Suprapubic skin (tissue), 4 donors: ENCODE results near the gene GFRA4.

Source experiments
- EP300 ChIP-seq: sonication (generic); formaldehyde crosslinking; IDR thresholded peaks from one replicate; pipeline ENCODE4 v1.6.1; 2017; ENCODE audit warnings: antibody characterized with exemption
- POLR2A ChIP-seq, 2 donors: fragments of 450-650 bp; IDR thresholded peaks; one replicate each; pipeline ENCODE4 v1.6.1; 2017; ENCODE audit warnings: antibody characterized with exemption in 2 of 2, mild to moderate bottlenecking in 2 of 2, moderate library complexity in 2 of 2
- POLR2AphosphoS5 ChIP-seq, 3 donors: sonication (generic); formaldehyde crosslinking; IDR thresholded peaks; one replicate each; pipeline ENCODE4 v1.6.1; 2017; ENCODE audit warnings: antibody characterized with exemption in 3 of 3
- TF ChIP-seq, protein P1 (sequence below), 2 donors: fragments of 200-600 bp in 1 of 2; fragments of 450-650 bp in 1 of 2; sonication (generic) in 1 of 2; IDR thresholded peaks; one replicate each; pipeline ENCODE4 v1.5.1; 2016 to 2019; ENCODE audit warnings: antibody characterized with exemption in 2 of 2, mild to moderate bottlenecking in 1 of 2, moderate library complexity in 1 of 2

DNA sequence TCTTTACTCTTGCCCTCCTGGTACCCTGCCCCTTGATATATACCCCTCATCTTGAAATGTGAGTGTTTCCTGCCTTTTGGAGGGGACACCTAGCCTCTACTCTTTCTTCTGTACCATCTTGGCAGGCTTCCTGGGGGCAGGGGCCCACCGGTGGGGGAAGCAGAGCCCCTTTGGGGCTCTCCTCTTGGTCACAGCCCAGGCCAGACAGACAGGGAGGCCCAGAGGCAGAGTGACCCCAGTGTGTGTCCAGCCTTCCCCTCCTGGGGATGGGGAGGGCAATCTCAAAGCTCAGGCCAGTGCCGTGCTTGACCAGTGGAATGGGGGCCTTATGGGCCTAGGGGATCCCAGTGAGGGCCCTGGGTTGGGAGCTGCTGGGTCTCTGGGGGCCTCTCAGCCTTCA is 15.0 kb upstream of the GFRA4 start:
- TF ChIP-seq, protein P1, sequence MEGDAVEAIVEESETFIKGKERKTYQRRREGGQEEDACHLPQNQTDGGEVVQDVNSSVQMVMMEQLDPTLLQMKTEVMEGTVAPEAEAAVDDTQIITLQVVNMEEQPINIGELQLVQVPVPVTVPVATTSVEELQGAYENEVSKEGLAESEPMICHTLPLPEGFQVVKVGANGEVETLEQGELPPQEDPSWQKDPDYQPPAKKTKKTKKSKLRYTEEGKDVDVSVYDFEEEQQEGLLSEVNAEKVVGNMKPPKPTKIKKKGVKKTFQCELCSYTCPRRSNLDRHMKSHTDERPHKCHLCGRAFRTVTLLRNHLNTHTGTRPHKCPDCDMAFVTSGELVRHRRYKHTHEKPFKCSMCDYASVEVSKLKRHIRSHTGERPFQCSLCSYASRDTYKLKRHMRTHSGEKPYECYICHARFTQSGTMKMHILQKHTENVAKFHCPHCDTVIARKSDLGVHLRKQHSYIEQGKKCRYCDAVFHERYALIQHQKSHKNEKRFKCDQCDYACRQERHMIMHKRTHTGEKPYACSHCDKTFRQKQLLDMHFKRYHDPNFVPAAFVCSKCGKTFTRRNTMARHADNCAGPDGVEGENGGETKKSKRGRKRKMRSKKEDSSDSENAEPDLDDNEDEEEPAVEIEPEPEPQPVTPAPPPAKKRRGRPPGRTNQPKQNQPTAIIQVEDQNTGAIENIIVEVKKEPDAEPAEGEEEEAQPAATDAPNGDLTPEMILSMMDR (IDR thresholded peaks at IDR 0.05) = no peak
- no peak for TF ChIP-seq POLR2AphosphoS5 (IDR thresholded peaks at IDR 0.05)
- TF ChIP-seq EP300 = no peak
- no peak for TF ChIP-seq POLR2A (IDR thresholded peaks at IDR 0.05)
